Common myeloid progenitor, CD34-positive (primary cell): ENCODE data around the gene BTBD9.
A peak's percentile ranks its signal among the peaks of the same experiment; 100 is the strongest.

ENCODE experiments used
- CTCF ChIA-PET: fragments of 350-600 bp; sonication (Branson Sonifier 250); formaldehyde crosslinking; loops from one replicate; lab custom pipeline; 2021; ENCODE audit warnings: antibody characterized with exemption; lab: Charles Lee
- POLR2A ChIA-PET: fragments of 350-600 bp; sonication (Branson Sonifier 250); formaldehyde crosslinking; loops from one replicate; lab custom pipeline; 2021; ENCODE audit warnings: antibody characterized with exemption; lab: Charles Lee
- DNase-seq, 3 donors: peaks; one replicate each; pipeline versions ENCODE4 v3.0.0 to v3.0.0-alpha.2; 2013
- H3K27ac ChIP-seq, 2 experiments: 1 replicate in 1 of 2; 2 replicates in 1 of 2; pipeline ENCODE4 v1.7.0; 2013; ENCODE audit warnings: inconsistent platforms in 2 of 2, low read length in 2 of 2, mild to moderate bottlenecking in 2 of 2, low read depth in 1 of 2, moderate library complexity in 1 of 2; ENCODE audit not compliant: severe bottlenecking in 2 of 2, insufficient read depth in 1 of 2, poor library complexity in 1 of 2
- H3K27me3 ChIP-seq, 5 experiments: replicated peaks in 2 of 5; 1 replicate in 3 of 5; 2 replicates in 2 of 5; pipeline versions ENCODE4 v1.6.1 to v1.7.0; 2013; ENCODE audit warnings: low read length in 4 of 5, mild to moderate bottlenecking in 2 of 5, moderate library complexity in 2 of 5, inconsistent platforms in 1 of 5; ENCODE audit not compliant: insufficient read depth in 5 of 5, control insufficient read depth in 4 of 5
- H3K36me3 ChIP-seq, 4 experiments: 1 replicate in 2 of 4; 2 replicates in 2 of 4; pipeline versions ENCODE4 v1.6.1 to v1.7.0; 2013; ENCODE audit warnings: low read length in 3 of 4, control low read depth in 1 of 4, mild to moderate bottlenecking in 1 of 4; ENCODE audit not compliant: control insufficient read depth in 4 of 4, insufficient read depth in 4 of 4
- H3K4me1 ChIP-seq, 4 experiments: 1 replicate in 3 of 4; 2 replicates in 1 of 4; pipeline versions ENCODE4 v1.6.1 to v1.7.1; 2013; ENCODE audit warnings: low read length in 3 of 4, mild to moderate bottlenecking in 3 of 4, control low read depth in 1 of 4, inconsistent platforms in 1 of 4, moderate library complexity in 1 of 4; ENCODE audit not compliant: control insufficient read depth in 4 of 4, insufficient read depth in 4 of 4; ENCODE audit errors: control extremely low read depth in 1 of 4
- H3K4me3 ChIP-seq, 7 experiments: 1 replicate in 4 of 7; 2 replicates in 3 of 7; pipeline versions ENCODE4 v1.5.1 to v1.7.0; 2013; ENCODE audit warnings: mild to moderate bottlenecking in 7 of 7, low read length in 6 of 7, moderate library complexity in 6 of 7, inconsistent platforms in 2 of 7, low read depth in 2 of 7, control low read depth in 1 of 7; ENCODE audit not compliant: insufficient read depth in 4 of 7, control insufficient read depth in 1 of 7; ENCODE audit errors: extremely low read depth in 1 of 7
- H3K9me3 ChIP-seq, 5 experiments: 1 replicate in 4 of 5; 2 replicates in 1 of 5; pipeline versions ENCODE4 v1.6.1 to v1.7.1; 2013; ENCODE audit warnings: low read length in 4 of 5, mild to moderate bottlenecking in 2 of 5, inconsistent platforms in 1 of 5, low read depth in 1 of 5, moderate library complexity in 1 of 5; ENCODE audit not compliant: control insufficient read depth in 4 of 5, insufficient read depth in 2 of 5; ENCODE audit errors: control extremely low read depth in 1 of 5
- WGBS: methylation state at CpG from one replicate; pipeline ENCODE4 v1.1.5; 2013; ENCODE audit not compliant: insufficient coverage; 5-methylcytosine and 5-hydroxymethylcytosine counted together

Gene BTBD9

GRCh38 chr6:38406096-38406495 is 233.6 kb downstream of the BTBD9 start:
- peaks cover 0 to under 1% (median 0%) of the 10 kb centered on the region in 5 experiments for H3K9me3 ChIP-seq
- ChIA-PET CTCF (interaction anchor here (1.1 kb wide), 1 partner anchor 21 kb away, joined by 3 read pairs; no protein-coding TSS in a partner anchor), POLR2A (no interaction called here)
- no peaks in the 10 kb centered on the region for H3K36me3 ChIP-seq
- no peaks in the 10 kb centered on the region for H3K27me3 ChIP-seq
- H3K4me3 ChIP-seq = no peak overlapping the region
- WGBS = no CpG with 5 or more reads among the region's 1 CpG
- no peak for DNase-seq
- no peak overlapping the region for H3K27ac ChIP-seq
- H3K4me1 ChIP-seq = no peaks in the 10 kb centered on the region

- 89% methylated on average over 1 of the region's 3 CpGs for WGBS
- POLR2A ChIA-PET = no interaction called here
- H3K4me1 ChIP-seq = no peaks in the 10 kb centered on the region
- CTCF ChIA-PET = interaction anchor here (0.7 kb wide), 2 partner anchors 21 to 104 kb away, joined by 3 read pairs; no protein-coding TSS in a partner anchor
- no peaks in the 10 kb centered on the region for H3K27me3 ChIP-seq
- peak in 1 of 3 donors; percentile 1 for DNase-seq
- no peaks in the 10 kb centered on the region for H3K36me3 ChIP-seq
- no peak overlapping the region for H3K4me3 ChIP-seq
- H3K27ac ChIP-seq = no peak overlapping the region
- peaks cover 0 to 2% (median 0%) of the 10 kb centered on the region in 5 experiments for H3K9me3 ChIP-seq
Observed at GRCh38 chr6:38404900-38405556, 234.7 kb downstream of the BTBD9 start.

- Histone ChIP-seq H3K4me3 (no peak overlapping the region), H3K36me3 (no peaks in the 10 kb centered on the region), H3K4me1 (no peaks in the 10 kb centered on the region), H3K27ac (no peak overlapping the region), H3K27me3 (no peaks in the 10 kb centered on the region), H3K9me3 (peaks cover 0 to 2% (median 0%) of the 10 kb centered on the region in 5 experiments)
- CTCF ChIA-PET = no interaction called here
- 100% methylated on average over 1 of the region's 2 CpGs for WGBS
- POLR2A ChIA-PET = no interaction called here
- DNase-seq = no peak
Observed at GRCh38 chr6:38404355-38404754, 235.4 kb downstream of the BTBD9 start.

GRCh38 chr6:38403548-38403947 is 236.2 kb downstream of the BTBD9 start:
- CTCF ChIA-PET = no interaction called here
- H3K4me1 ChIP-seq = no peaks in the 10 kb centered on the region
- H3K27me3 ChIP-seq = no peaks in the 10 kb centered on the region
- POLR2A ChIA-PET = no interaction called here
- no peak overlapping the region for H3K4me3 ChIP-seq
- no peak overlapping the region for H3K27ac ChIP-seq
- H3K9me3 ChIP-seq = peaks cover 0 to 2% (median 0%) of the 10 kb centered on the region in 5 experiments
- H3K36me3 ChIP-seq = no peaks in the 10 kb centered on the region
- no peak for DNase-seq
- WGBS = no CpG with 5 or more reads among the region's 2 CpGs

GRCh38 chr6:38400764-38401163 is 239.0 kb downstream of the BTBD9 start:
- H3K9me3 ChIP-seq = peaks cover 0 to 2% (median 0%) of the 10 kb centered on the region in 5 experiments
- no peaks in the 10 kb centered on the region for H3K4me1 ChIP-seq
- H3K4me3 ChIP-seq = no peak overlapping the region
- no peaks in the 10 kb centered on the region for H3K27me3 ChIP-seq
- DNase-seq = no peak
- ChIA-PET CTCF (no interaction called here), POLR2A (no interaction called here)
- H3K36me3 ChIP-seq = no peaks in the 10 kb centered on the region
- H3K27ac ChIP-seq = no peak overlapping the region
- WGBS = no CpG with 5 or more reads among the region's 1 CpG

GRCh38 chr6:38400101-38400500 is 239.6 kb downstream of the BTBD9 start:
- peaks cover 0 to 2% (median 0%) of the 10 kb centered on the region in 5 experiments for H3K9me3 ChIP-seq
- CTCF ChIA-PET = no interaction called here
- no peak overlapping the region for H3K27ac ChIP-seq
- no peaks in the 10 kb centered on the region for H3K27me3 ChIP-seq
- no peaks in the 10 kb centered on the region for H3K36me3 ChIP-seq
- no peaks in the 10 kb centered on the region for H3K4me1 ChIP-seq
- POLR2A ChIA-PET = no interaction called here
- 93% methylated on average over 3 of the region's 3 CpGs for WGBS
- no peak for DNase-seq
- no peak overlapping the region for H3K4me3 ChIP-seq

GRCh38 chr6:38396209-38396608 is 243.5 kb downstream of the BTBD9 start:
- CTCF ChIA-PET = interaction anchor here (1.4 kb wide), 1 partner anchor 104 kb away, joined by 4 read pairs; no protein-coding TSS in a partner anchor
- Histone ChIP-seq H3K36me3 (no peaks in the 10 kb centered on the region), H3K4me3 (no peak overlapping the region), H3K4me1 (no peaks in the 10 kb centered on the region), H3K9me3 (peaks cover 0 to 2% (median 0%) of the 10 kb centered on the region in 5 experiments), H3K27ac (no peak overlapping the region), H3K27me3 (no peaks in the 10 kb centered on the region)
- peak in 2 of 3 donors; percentile 2 to 5 for DNase-seq
- WGBS = 77% methylated on average over 3 of the region's 3 CpGs
- POLR2A ChIA-PET = no interaction called here
